Astrocyte (in vitro differentiated cells and primary cell): ENCODE results near the gene MYO5A.

Experiments
- EZH2 ChIP-seq: IDR thresholded peaks from 2 replicates; pipeline ENCODE4 v1.6.1; 2012; ENCODE audit warnings: mild to moderate bottlenecking, low read length, inconsistent platforms; ENCODE audit not compliant: insufficient read depth
- TF ChIP-seq, protein P1 (sequence below): IDR thresholded peaks from 2 replicates; pipeline ENCODE4 v1.5.1; 2011; ENCODE audit warnings: low read depth, mild to moderate bottlenecking, inconsistent platforms, low read length, moderate library complexity; ENCODE audit not compliant: insufficient read depth

DNA sequence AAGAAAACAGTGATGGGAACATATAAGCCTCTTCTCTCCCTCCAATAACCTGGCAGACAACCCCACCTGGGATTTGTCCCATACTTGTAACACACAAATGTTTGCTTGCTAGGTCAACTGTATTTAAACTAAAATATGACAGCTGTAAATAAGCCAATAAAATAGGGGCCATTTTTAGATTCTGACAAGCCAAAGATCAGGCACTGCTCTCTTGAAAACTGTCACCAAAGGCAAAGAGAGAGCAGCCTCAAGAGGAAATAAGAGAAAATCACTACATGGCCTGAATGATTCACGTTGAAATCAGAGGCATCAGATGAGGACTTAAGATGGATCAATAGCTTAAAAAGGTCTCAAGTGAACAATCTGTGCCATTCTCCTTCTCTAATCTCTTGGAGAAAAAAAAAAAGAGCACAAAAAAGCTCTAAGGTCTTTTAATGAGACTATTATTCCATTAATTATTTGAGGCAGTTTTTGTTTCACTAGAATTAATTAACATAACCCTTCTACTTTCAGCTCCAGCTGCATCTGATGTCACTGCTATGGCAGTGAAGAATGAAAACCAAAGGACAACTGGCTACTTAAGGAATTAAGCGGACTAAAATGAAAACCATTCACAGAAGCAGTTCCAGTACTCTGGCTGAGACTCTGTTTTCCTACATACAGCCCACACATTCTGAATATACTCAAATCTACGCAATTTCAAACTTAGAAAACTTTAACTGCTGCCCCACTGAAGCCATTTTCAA, 19.0 kb downstream of the MYO5A start:
- TF ChIP-seq, protein P1, sequence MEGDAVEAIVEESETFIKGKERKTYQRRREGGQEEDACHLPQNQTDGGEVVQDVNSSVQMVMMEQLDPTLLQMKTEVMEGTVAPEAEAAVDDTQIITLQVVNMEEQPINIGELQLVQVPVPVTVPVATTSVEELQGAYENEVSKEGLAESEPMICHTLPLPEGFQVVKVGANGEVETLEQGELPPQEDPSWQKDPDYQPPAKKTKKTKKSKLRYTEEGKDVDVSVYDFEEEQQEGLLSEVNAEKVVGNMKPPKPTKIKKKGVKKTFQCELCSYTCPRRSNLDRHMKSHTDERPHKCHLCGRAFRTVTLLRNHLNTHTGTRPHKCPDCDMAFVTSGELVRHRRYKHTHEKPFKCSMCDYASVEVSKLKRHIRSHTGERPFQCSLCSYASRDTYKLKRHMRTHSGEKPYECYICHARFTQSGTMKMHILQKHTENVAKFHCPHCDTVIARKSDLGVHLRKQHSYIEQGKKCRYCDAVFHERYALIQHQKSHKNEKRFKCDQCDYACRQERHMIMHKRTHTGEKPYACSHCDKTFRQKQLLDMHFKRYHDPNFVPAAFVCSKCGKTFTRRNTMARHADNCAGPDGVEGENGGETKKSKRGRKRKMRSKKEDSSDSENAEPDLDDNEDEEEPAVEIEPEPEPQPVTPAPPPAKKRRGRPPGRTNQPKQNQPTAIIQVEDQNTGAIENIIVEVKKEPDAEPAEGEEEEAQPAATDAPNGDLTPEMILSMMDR, result no peak
- TF ChIP-seq EZH2, result no peak
